Parathyroid adenoma (tissue), 2 donors: ENCODE results near the gene TP53RK.

ENCODE experiments used
- H2AFZ ChIP-seq: fragments of 300-600 bp; sonication (generic); one replicate; pipeline ENCODE4 v1.7.0; 2017; ENCODE audit warnings: antibody characterized with exemption, mild to moderate bottlenecking
- H3K27ac ChIP-seq: fragments of 300-600 bp; sonication (generic); one replicate; pipeline ENCODE4 v1.7.0; 2017
- H3K27me3 ChIP-seq: fragments of 300-600 bp; sonication (generic); one replicate; pipeline ENCODE4 v1.7.0; 2017; ENCODE audit warnings: low read length; ENCODE audit not compliant: control insufficient read depth, insufficient read depth
- H3K36me3 ChIP-seq: fragments of 300-600 bp; sonication (generic); one replicate; pipeline ENCODE4 v1.7.0; 2017; ENCODE audit warnings: low read length; ENCODE audit not compliant: control insufficient read depth, insufficient read depth
- H3K4me1 ChIP-seq: fragments of 300-600 bp; sonication (generic); one replicate; pipeline ENCODE4 v1.7.0; 2017; ENCODE audit warnings: control low read depth
- H3K4me2 ChIP-seq: fragments of 300-600 bp; sonication (generic); one replicate; pipeline ENCODE4 v1.7.0; 2017; ENCODE audit warnings: low read length
- H3K4me3 ChIP-seq: fragments of 300-600 bp; sonication (generic); one replicate; pipeline ENCODE4 v1.7.0; 2017; ENCODE audit warnings: low read depth, low read length
- H3K79me2 ChIP-seq: fragments of 300-600 bp; sonication (generic); one replicate; pipeline ENCODE4 v1.7.0; 2017; ENCODE audit warnings: control low read depth
- H3K9ac ChIP-seq: fragments of 300-600 bp; sonication (generic); one replicate; pipeline ENCODE4 v1.7.0; 2017; ENCODE audit warnings: mild to moderate bottlenecking
- H3K9me3 ChIP-seq: fragments of 300-600 bp; sonication (generic); one replicate; pipeline ENCODE4 v1.7.0; 2017; ENCODE audit warnings: low read length; ENCODE audit not compliant: control insufficient read depth
- CTCF ChIP-seq: fragments of 300-600 bp; sonication (generic); IDR thresholded peaks from one replicate; pipeline ENCODE4 v1.7.0; 2017; ENCODE audit warnings: antibody characterized with exemption, mild to moderate bottlenecking
- donor health status: primary hyperparathyroidism.

TP53RK gene

GRCh38 chr20:46724343-46724959 is 35.2 kb upstream of the TP53RK start:
- no peak for TF ChIP-seq CTCF
- Histone ChIP-seq H3K79me2 (no peaks in the 10 kb centered on the region), H3K4me1 (no peaks in the 10 kb centered on the region), H3K27ac (no peak overlapping the region), H3K9ac (no peak overlapping the region), H3K27me3 (no peaks in the 10 kb centered on the region), H3K4me3 (no peak overlapping the region), H3K4me2 (no peak overlapping the region), H2AFZ (no peak overlapping the region), H3K36me3 (no peaks in the 10 kb centered on the region), H3K9me3 (no peaks in the 10 kb centered on the region)

- no peak for TF ChIP-seq CTCF
- no peaks in the 10 kb centered on the region for H3K36me3 ChIP-seq
- no peak overlapping the region for H3K9ac ChIP-seq
- H3K79me2 ChIP-seq, result no peaks in the 10 kb centered on the region
- no peak overlapping the region for H3K4me2 ChIP-seq
- no peak overlapping the region for H3K27ac ChIP-seq
- H3K9me3 ChIP-seq, result no peaks in the 10 kb centered on the region
- H3K4me1 ChIP-seq, result no peaks in the 10 kb centered on the region
- no peak overlapping the region for H3K4me3 ChIP-seq
- no peak overlapping the region for H2AFZ ChIP-seq
- no peaks in the 10 kb centered on the region for H3K27me3 ChIP-seq
These were observed 33.8 kb upstream of the TP53RK start for GRCh38 chr20:46723039-46723438.

- no peak for TF ChIP-seq CTCF
- H3K9ac ChIP-seq, result no peak overlapping the region
- no peaks in the 10 kb centered on the region for H3K36me3 ChIP-seq
- H3K27ac ChIP-seq, result no peak overlapping the region
- no peaks in the 10 kb centered on the region for H3K27me3 ChIP-seq
- no peak overlapping the region for H3K4me2 ChIP-seq
- no peak overlapping the region for H2AFZ ChIP-seq
- no peaks in the 10 kb centered on the region for H3K79me2 ChIP-seq
- no peaks in the 10 kb centered on the region for H3K9me3 ChIP-seq
- no peaks in the 10 kb centered on the region for H3K4me1 ChIP-seq
- H3K4me3 ChIP-seq, result no peak overlapping the region
These were observed 33.2 kb upstream of the TP53RK start for GRCh38 chr20:46722450-46722849.

GRCh38 chr20:46721476-46721875 is 32.2 kb upstream of the TP53RK start:
- H3K9ac ChIP-seq, result no peak overlapping the region
- no peak overlapping the region for H3K27ac ChIP-seq
- no peaks in the 10 kb centered on the region for H3K4me1 ChIP-seq
- no peaks in the 10 kb centered on the region for H3K27me3 ChIP-seq
- no peak overlapping the region for H2AFZ ChIP-seq
- no peaks in the 10 kb centered on the region for H3K36me3 ChIP-seq
- H3K79me2 ChIP-seq, result no peaks in the 10 kb centered on the region
- H3K4me3 ChIP-seq, result no peak overlapping the region
- no peak for TF ChIP-seq CTCF
- no peaks in the 10 kb centered on the region for H3K9me3 ChIP-seq
- H3K4me2 ChIP-seq, result no peak overlapping the region

GRCh38 chr20:46720776-46721425 is 31.7 kb upstream of the TP53RK start:
- no peak for TF ChIP-seq CTCF
- Histone ChIP-seq H3K9ac (no peak overlapping the region), H2AFZ (no peak overlapping the region), H3K27me3 (no peaks in the 10 kb centered on the region), H3K27ac (no peak overlapping the region), H3K9me3 (no peaks in the 10 kb centered on the region), H3K36me3 (no peaks in the 10 kb centered on the region), H3K4me3 (no peak overlapping the region), H3K4me2 (no peak overlapping the region), H3K79me2 (no peaks in the 10 kb centered on the region), H3K4me1 (no peaks in the 10 kb centered on the region)
